ENCODE data around the gene PRRT2.
"Not testable (repeated sequence)": the region's sequence is repeated elsewhere in the genome, so short reads cannot be mapped to it uniquely, and the experiment has no call there.

Gene PRRT2

GRCh38 chr16:29770250-29770929 lies 41.6 kb upstream of the PRRT2 start:
- in situ Hi-C loops (cut with MboI; ENCODE audit: low sequenced_read_pairs, unreplicated experiment) = no loop called here
- no peak for TF ChIP-seq CTCF (IDR thresholded peaks at IDR 0.05; ENCODE audit: borderline replicate concordance, control extremely low read depth, extremely low read depth, insufficient read depth, missing control alignments)
- DNase-seq (ENCODE audit: low spot score) = no peak

GRCh38 chr16:29772330-29772729 lies 39.7 kb upstream of the PRRT2 start:
- in situ Hi-C loops (cut with MboI; ENCODE audit: low sequenced_read_pairs, unreplicated experiment); DNase-seq (ENCODE audit: low spot score): not testable (repeated sequence)

GRCh38 chr16:29774730-29775129 lies 37.3 kb upstream of the PRRT2 start:
- TF ChIP-seq CTCF (IDR thresholded peaks at IDR 0.05; ENCODE audit: borderline replicate concordance, control extremely low read depth, extremely low read depth, insufficient read depth, missing control alignments) = no peak
- DNase-seq (ENCODE audit: low spot score) = no peak
- in situ Hi-C loops (cut with MboI; ENCODE audit: low sequenced_read_pairs, unreplicated experiment) = no loop called here

GRCh38 chr16:29775742-29776408 lies 36.1 kb upstream of the PRRT2 start:
- DNase-seq (ENCODE audit: low spot score) = no peak
- in situ Hi-C loops (cut with MboI; ENCODE audit: low sequenced_read_pairs, unreplicated experiment) = no loop called here
- no peak for TF ChIP-seq CTCF (IDR thresholded peaks at IDR 0.05; ENCODE audit: borderline replicate concordance, control extremely low read depth, extremely low read depth, insufficient read depth, missing control alignments)

GRCh38 chr16:29777576-29778350 lies 34.2 kb upstream of the PRRT2 start, which contains the start of gene ZG16:
Gene ZG16 (plus strand): TSS chr16:29778256. CDS start chr16:29779267, 1,011 bp downstream.
- no peak for DNase-seq (ENCODE audit: low spot score)
- in situ Hi-C loops (cut with MboI; ENCODE audit: low sequenced_read_pairs, unreplicated experiment) = no loop called here
- TF ChIP-seq CTCF (IDR thresholded peaks at IDR 0.05; ENCODE audit: borderline replicate concordance, control extremely low read depth, extremely low read depth, insufficient read depth, missing control alignments) = no peak

- no peak for TF ChIP-seq CTCF (IDR thresholded peaks at IDR 0.05; ENCODE audit: borderline replicate concordance, control extremely low read depth, extremely low read depth, insufficient read depth, missing control alignments)
- DNase-seq (ENCODE audit: low spot score) = no peak
These were observed 32.5 kb upstream of the PRRT2 start for GRCh38 chr16:29779474-29779873.

GRCh38 chr16:29783094-29783953 lies 28.7 kb upstream of the PRRT2 start:
- DNase-seq (ENCODE audit: low spot score); in situ Hi-C loops (cut with MboI; ENCODE audit: low sequenced_read_pairs, unreplicated experiment): not testable (repeated sequence)

More at GRCh38 chr16:29779474-29779873, 32.5 kb upstream of the PRRT2 start:
- in situ Hi-C loops (cut with MboI; ENCODE audit: low sequenced_read_pairs, unreplicated experiment) = no loop called here

Data from GM13976 (cell line).